ENCODE measurements around the gene RRP9.
A peak's percentile ranks its signal among the peaks of the same experiment; 100 is the strongest.

Gene RRP9

GRCh38 chr3:51941798-51942602 is at the start of gene RRP9, which contains the start of gene PARP3:
Gene RRP9 (minus strand): TSS chr3:51941904. CDS start chr3:51941867, 37 bp downstream.
Gene PARP3 (plus strand): TSS chr3:51942363. CDS start chr3:51943356, 993 bp downstream.
- DNase-seq = peak; percentile 99

- DNase-seq = peak in 1 of 2 experiments; percentile 40
Observed at GRCh38 chr3:51990501-51990971, 48.8 kb upstream of the RRP9 start.

GRCh38 chr3:51988286-51989146 is 46.8 kb upstream of the RRP9 start:
- no peak for DNase-seq

- DNase-seq = no peak
Observed at GRCh38 chr3:51987568-51987967, 45.9 kb upstream of the RRP9 start.

- no peak for DNase-seq
Observed at GRCh38 chr3:51986010-51986947, 44.6 kb upstream of the RRP9 start.

GRCh38 chr3:51985063-51985462 is 43.4 kb upstream of the RRP9 start:
- no peak for DNase-seq

- no peak for DNase-seq
Observed at GRCh38 chr3:51984269-51984647, 42.6 kb upstream of the RRP9 start.

- no peak for DNase-seq
Observed at GRCh38 chr3:51983578-51984268, 42.0 kb upstream of the RRP9 start.

- DNase-seq = peak; percentile 85 to 88
Observed at GRCh38 chr3:51982838-51983577, 41.3 kb upstream of the RRP9 start, which contains the start of gene ACY1. Gene ACY1 (plus strand): TSS chr3:51983535. CDS start chr3:51984065, 530 bp downstream.

GRCh38 chr3:51982352-51982837 is 40.7 kb upstream of the RRP9 start:
- DNase-seq = no peak

GRCh38 chr3:51980253-51980652 is 38.5 kb upstream of the RRP9 start:
- no peak for DNase-seq

- DNase-seq = no peak
Observed at GRCh38 chr3:51978143-51978502, 36.4 kb upstream of the RRP9 start.

GRCh38 chr3:51977446-51978142 is 35.9 kb upstream of the RRP9 start:
- no peak for DNase-seq

- DNase-seq = peak in 1 of 2 experiments; percentile 61
Observed at GRCh38 chr3:51975852-51976549, 34.3 kb upstream of the RRP9 start.

GRCh38 chr3:51974963-51975851 is 33.5 kb upstream of the RRP9 start, which contains the start of gene ABHD14A:
Gene ABHD14A (plus strand): TSS chr3:51975064. CDS start chr3:51975136, 72 bp downstream.
- DNase-seq = peak; percentile 78 to 83

- DNase-seq = no peak
Observed at GRCh38 chr3:51974277-51974962, 32.7 kb upstream of the RRP9 start.

- no peak for DNase-seq
Observed at GRCh38 chr3:51971350-51971749, 29.6 kb upstream of the RRP9 start.
